ENCODE results near the gene GFRAL.

- TF ChIP-seq POLR2A (IDR thresholded peaks at IDR 0.05) = no peak
- no peak for TF ChIP-seq EP300 (IDR thresholded peaks at IDR 0.05)
Observed at GRCh38 chr6:55450005-55450404, 122.7 kb downstream of the GFRAL start.

Data from suprapubic skin (tissue), 2 donors.